ENCODE results near the gene ARID3C.

ARID3C gene

DNA sequence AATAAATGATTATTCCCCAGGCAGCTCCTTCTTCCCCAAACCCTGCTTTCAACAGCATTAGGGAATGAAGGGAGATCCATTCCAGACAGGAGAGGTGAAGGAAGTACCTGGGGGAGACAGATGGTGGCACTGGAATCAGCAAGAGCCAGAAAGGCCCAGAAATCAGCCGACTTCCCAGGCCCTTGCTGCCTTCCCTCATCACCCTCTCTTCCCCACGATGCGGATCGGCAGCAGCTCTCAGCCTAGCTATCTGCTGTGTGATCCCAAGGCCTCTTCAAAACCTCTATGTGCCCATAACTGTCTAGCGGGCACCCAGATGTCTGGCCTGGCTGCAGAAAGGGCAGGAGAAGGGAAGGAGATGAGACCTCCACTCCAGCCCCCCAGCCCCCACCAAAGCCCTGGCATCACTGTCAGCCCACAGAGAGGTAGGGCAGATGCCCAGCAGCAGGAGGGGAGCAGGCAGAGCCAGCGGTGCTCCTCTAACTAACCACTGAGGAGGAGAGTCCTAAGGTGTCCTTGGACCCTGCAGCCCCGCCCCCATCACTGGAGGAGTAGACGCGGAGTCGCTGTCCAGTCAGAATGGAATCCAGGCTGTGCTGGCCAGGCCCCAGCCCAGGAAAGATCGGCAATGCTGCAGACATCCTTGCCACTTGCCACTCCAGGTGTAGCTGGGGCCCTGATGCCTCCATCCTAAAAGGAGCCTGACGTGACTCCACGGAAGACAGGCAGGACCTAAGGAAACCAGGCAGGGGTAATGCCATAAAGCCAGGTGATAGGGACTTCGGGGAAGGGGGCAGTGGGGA is 52.1 kb downstream of the ARID3C start:
- no peak for DNase-seq

DNA sequence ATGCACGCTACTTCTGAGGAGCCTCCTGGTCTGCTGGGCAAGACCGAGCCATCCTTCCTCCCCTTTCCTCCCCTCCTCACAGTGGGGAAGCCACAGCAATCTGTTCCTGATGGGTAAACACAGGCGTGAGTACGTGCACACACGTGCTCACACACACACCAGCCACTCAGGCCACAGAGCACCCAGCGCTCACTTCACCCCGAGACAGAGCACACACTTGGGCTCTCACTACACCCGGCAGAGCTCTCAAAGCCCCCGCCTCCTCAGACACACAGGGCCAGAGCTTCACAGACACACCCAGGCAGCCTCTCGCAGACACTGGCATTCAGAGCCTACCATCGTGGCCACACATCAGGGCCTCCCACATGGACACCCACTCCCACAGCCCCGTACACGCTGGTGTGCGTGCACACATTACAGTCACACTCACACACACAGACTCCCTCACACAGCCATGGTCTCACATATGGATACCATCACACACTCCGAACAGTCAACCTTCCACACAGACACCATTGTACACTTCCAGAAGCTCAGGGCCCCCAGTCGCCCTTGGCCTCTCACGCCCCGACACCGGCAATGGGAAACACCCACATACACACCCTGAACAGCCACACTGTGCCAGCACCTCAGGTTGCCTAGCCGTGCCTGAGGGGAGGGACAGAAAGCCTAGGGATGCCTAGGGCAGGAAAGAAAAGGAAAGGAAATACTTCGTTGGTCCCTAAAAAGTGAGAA is 52.8 kb downstream of the ARID3C start:
- no peak for DNase-seq

DNA sequence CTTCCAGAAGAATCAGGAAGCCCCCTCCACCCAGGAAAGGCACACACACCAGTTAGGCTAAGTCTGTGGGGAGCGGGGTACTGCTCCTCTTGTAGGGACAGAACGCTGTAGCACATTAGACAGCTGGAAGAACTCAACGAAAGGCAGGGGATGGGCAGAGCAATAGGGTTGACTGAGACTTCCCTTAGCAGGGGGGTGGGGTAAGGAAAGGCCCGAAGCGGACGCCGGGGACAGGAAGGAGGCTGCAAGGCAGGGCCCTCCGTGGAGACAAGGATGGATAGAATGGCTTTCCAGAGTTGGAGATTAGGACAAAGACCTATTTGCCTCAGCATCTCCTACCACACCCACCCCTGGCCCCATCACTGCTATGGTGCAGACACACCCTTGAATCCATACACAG is 53.6 kb downstream of the ARID3C start:
- no peak for DNase-seq

- DNase-seq, result no peak
These were observed 54.3 kb downstream of the ARID3C start for GRCh38 chr9:34574571-34574970.

GRCh38 chr9:34573599-34574325 is 55.1 kb downstream of the ARID3C start:
- DNase-seq, result no peak

DNA sequence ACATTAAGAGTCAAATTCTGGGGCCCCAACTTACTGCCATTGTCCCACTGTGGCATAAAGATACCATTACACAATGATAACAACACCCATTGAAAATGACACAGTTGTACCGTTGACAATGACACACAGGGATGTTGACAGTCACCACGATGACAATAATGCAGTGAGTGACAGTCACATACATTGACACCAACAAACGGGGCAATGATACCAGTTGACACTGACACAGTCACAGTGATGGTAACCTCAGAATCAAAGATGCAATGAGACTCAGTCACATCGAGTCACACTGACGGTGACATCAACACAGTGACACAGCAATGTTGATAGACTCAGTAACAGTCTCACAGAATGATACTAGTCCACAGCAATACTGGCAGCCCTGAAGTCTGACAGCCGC is 56.2 kb downstream of the ARID3C start:
- DNase-seq, result no peak

- no peak for DNase-seq
These were observed 56.8 kb downstream of the ARID3C start for GRCh38 chr9:34572092-34572491.

GRCh38 chr9:34571481-34571810 is 57.4 kb downstream of the ARID3C start:
- DNase-seq, result no peak

Data from NCI-H1092 treated with DMSO at 0.1 percent for 48 hours (cell line).